ENCODE data around the gene CANX. TPM values are rescaled to one million over a fixed set of nuclear protein-coding genes. Genes with fewer than 3 reads are reported as not detected.

CANX gene
- total and polyA plus RNA-seq, 2 of the 13 experiments (the other 11 are each of a cell fraction or from before 2014, with no cell fraction given) = 477 to 680 TPM

DNA sequence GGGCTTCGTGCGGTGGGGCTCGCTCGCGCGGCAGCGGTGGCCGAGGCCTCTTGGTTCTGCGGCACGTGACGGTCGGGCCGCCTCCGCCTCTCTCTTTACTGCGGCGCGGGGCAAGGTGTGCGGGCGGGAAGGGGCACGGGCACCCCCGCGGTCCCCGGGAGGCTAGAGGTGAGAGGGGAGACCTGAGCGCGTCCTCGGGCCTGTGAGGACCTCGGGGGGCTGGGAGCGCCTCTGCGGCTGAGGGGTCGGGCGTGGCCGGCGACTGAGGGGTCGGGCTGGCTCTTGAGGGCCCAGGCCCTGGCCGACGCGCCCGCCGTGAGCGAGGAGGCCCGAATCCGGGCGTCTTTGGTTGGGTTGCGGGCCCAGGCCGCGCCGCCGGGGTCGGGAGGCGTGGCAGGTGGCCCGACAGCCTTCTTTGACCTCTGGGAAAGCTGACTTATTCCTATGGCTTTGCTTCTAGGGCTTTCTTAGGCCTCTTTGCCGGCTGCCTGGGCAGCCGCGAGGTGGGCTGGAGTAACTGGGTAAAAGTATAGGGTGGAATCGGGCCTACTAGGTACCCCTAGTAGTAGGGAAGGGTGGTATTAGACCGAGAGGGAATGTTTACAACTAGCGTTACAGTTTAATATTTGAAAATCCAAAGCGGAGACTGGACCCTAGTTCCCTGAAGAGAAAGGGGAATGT, at the start of gene CANX (continued):
- TF ChIP-seq, protein P1, sequence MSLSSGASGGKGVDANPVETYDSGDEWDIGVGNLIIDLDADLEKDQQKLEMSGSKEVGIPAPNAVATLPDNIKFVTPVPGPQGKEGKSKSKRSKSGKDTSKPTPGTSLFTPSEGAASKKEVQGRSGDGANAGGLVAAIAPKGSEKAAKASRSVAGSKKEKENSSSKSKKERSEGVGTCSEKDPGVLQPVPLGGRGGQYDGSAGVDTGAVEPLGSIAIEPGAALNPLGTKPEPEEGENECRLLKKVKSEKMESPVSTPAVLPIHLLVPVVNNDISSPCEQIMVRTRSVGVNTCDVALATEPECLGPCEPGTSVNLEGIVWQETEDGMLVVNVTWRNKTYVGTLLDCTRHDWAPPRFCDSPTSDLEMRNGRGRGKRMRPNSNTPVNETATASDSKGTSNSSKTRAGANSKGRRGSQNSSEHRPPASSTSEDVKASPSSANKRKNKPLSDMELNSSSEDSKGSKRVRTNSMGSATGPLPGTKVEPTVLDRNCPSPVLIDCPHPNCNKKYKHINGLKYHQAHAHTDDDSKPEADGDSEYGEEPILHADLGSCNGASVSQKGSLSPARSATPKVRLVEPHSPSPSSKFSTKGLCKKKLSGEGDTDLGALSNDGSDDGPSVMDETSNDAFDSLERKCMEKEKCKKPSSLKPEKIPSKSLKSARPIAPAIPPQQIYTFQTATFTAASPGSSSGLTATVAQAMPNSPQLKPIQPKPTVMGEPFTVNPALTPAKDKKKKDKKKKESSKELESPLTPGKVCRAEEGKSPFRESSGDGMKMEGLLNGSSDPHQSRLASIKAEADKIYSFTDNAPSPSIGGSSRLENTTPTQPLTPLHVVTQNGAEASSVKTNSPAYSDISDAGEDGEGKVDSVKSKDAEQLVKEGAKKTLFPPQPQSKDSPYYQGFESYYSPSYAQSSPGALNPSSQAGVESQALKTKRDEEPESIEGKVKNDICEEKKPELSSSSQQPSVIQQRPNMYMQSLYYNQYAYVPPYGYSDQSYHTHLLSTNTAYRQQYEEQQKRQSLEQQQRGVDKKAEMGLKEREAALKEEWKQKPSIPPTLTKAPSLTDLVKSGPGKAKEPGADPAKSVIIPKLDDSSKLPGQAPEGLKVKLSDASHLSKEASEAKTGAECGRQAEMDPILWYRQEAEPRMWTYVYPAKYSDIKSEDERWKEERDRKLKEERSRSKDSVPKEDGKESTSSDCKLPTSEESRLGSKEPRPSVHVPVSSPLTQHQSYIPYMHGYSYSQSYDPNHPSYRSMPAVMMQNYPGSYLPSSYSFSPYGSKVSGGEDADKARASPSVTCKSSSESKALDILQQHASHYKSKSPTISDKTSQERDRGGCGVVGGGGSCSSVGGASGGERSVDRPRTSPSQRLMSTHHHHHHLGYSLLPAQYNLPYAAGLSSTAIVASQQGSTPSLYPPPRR (CRISPR knock-in tag; IDR thresholded peaks at IDR 0.05; ENCODE audit: borderline replicate concordance) = no peak
- TF ChIP-seq KDM4B (CRISPR knock-in tag; IDR thresholded peaks at IDR 0.05) = no peak
- no peak for TF ChIP-seq CENPX (CRISPR knock-in tag; IDR thresholded peaks at IDR 0.05)
- TF ChIP-seq, protein P2, sequence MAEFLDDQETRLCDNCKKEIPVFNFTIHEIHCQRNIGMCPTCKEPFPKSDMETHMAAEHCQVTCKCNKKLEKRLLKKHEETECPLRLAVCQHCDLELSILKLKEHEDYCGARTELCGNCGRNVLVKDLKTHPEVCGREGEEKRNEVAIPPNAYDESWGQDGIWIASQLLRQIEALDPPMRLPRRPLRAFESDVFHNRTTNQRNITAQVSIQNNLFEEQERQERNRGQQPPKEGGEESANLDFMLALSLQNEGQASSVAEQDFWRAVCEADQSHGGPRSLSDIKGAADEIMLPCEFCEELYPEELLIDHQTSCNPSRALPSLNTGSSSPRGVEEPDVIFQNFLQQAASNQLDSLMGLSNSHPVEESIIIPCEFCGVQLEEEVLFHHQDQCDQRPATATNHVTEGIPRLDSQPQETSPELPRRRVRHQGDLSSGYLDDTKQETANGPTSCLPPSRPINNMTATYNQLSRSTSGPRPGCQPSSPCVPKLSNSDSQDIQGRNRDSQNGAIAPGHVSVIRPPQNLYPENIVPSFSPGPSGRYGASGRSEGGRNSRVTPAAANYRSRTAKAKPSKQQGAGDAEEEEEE (CRISPR knock-in tag; IDR thresholded peaks at IDR 0.05; ENCODE audit: borderline replicate concordance) = no peak; the same call in 1 of the 2 replicates
- TF ChIP-seq, protein P3, sequence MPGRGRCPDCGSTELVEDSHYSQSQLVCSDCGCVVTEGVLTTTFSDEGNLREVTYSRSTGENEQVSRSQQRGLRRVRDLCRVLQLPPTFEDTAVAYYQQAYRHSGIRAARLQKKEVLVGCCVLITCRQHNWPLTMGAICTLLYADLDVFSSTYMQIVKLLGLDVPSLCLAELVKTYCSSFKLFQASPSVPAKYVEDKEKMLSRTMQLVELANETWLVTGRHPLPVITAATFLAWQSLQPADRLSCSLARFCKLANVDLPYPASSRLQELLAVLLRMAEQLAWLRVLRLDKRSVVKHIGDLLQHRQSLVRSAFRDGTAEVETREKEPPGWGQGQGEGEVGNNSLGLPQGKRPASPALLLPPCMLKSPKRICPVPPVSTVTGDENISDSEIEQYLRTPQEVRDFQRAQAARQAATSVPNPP (CRISPR knock-in tag; IDR thresholded peaks at IDR 0.05) = 0 out of 2 replicates have a peak, but pooled peaks have one; percentile 34
- peak; percentile 95 for TF ChIP-seq DMAP1 (CRISPR knock-in tag; IDR thresholded peaks at IDR 0.05)
- TF ChIP-seq, protein P4, sequence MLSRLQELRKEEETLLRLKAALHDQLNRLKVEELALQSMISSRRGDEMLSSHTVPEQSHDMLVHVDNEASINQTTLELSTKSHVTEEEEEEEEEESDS (CRISPR knock-in tag; IDR thresholded peaks at IDR 0.05; ENCODE audit: borderline replicate concordance) = no peak; the same call in 1 of the 2 replicates
- TF ChIP-seq ZNF670 (CRISPR knock-in tag; IDR thresholded peaks at IDR 0.05; ENCODE audit: borderline replicate concordance) = no peak
- TF ChIP-seq PAF1 (CRISPR knock-in tag; IDR thresholded peaks at IDR 0.05) = no peak
- TF ChIP-seq, protein P5, sequence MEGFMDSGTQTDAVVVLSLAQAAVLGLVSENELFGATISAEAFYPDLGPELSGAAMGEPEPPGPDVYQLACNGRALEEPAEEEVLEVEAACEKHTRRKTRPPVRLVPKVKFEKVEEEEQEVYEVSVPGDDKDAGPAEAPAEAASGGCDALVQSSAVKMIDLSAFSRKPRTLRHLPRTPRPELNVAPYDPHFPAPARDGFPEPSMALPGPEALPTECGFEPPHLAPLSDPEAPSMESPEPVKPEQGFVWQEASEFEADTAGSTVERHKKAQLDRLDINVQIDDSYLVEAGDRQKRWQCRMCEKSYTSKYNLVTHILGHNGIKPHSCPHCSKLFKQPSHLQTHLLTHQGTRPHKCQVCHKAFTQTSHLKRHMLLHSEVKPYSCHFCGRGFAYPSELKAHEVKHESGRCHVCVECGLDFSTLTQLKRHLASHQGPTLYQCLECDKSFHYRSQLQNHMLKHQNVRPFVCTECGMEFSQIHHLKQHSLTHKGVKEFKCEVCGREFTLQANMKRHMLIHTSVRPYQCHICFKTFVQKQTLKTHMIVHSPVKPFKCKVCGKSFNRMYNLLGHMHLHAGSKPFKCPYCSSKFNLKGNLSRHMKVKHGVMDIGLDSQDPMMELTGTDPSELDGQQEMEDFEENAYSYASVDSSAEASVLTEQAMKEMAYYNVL (CRISPR knock-in tag; IDR thresholded peaks at IDR 0.05; ENCODE audit: borderline replicate concordance) = no peak
- TF ChIP-seq, protein P6, sequence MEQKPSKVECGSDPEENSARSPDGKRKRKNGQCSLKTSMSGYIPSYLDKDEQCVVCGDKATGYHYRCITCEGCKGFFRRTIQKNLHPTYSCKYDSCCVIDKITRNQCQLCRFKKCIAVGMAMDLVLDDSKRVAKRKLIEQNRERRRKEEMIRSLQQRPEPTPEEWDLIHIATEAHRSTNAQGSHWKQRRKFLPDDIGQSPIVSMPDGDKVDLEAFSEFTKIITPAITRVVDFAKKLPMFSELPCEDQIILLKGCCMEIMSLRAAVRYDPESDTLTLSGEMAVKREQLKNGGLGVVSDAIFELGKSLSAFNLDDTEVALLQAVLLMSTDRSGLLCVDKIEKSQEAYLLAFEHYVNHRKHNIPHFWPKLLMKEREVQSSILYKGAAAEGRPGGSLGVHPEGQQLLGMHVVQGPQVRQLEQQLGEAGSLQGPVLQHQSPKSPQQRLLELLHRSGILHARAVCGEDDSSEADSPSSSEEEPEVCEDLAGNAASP (CRISPR knock-in tag; IDR thresholded peaks at IDR 0.05; ENCODE audit: borderline replicate concordance) = peak; percentile 24; the same call in 1 of the 2 replicates
- no peak for TF ChIP-seq EZH2 (conservative IDR thresholded peaks at IDR 0.05; ENCODE audit: low read depth, low read length)
- TF ChIP-seq HMG20B (CRISPR knock-in tag; conservative IDR thresholded peaks at IDR 0.05) = no peak
- TF ChIP-seq, protein P7, sequence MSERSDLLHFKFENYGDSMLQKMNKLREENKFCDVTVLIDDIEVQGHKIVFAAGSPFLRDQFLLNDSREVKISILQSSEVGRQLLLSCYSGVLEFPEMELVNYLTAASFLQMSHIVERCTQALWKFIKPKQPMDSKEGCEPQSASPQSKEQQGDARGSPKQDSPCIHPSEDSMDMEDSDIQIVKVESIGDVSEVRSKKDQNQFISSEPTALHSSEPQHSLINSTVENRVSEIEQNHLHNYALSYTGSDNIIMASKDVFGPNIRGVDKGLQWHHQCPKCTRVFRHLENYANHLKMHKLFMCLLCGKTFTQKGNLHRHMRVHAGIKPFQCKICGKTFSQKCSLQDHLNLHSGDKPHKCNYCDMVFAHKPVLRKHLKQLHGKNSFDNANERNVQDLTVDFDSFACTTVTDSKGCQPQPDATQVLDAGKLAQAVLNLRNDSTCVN (CRISPR knock-in tag; IDR thresholded peaks at IDR 0.05; ENCODE audit: borderline replicate concordance) = no peak
- 0 out of 2 replicates have a peak, but pooled peaks have one; percentile 60 for TF ChIP-seq ZBTB8A (CRISPR knock-in tag; IDR thresholded peaks at IDR 0.05; ENCODE audit: borderline replicate concordance, low read depth)

Data from HepG2 (cell line).